ENCODE results near the gene CSHL1. TPM values are rescaled to one million over a fixed set of nuclear protein-coding genes. Genes with fewer than 3 reads are reported as not detected.
"Not testable (repeated sequence)": the region's sequence is repeated elsewhere in the genome, so short reads cannot be mapped to it uniquely, and the experiment has no call there.

CSHL1 gene
- total RNA-seq, 1 donor from 2014 or later = not detected

GRCh38 chr17:63918305-63918704, 7.2 kb upstream of the CSHL1 start:
- no peak for DNase-seq

DNA sequence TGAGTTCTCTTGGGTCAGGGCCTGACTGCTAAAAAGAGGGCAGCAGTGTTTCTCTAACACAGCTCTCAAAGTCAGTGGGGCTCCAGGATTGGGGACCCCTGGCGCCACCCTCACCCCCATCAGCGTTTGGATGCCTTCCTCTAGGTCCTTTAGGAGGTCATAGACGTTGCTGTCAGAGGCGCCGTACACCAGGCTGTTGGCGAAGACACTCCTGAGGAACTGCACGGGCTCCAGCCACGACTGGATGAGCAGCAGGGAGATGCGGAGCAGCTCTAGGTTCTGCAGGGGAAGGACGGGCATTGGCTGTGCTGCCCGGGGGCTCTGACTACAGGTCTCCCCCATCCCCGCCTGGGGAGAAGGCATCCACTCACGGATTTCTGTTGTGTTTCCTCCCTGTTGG, 6.6 kb upstream of the CSHL1 start:
- no peak for DNase-seq

DNA sequence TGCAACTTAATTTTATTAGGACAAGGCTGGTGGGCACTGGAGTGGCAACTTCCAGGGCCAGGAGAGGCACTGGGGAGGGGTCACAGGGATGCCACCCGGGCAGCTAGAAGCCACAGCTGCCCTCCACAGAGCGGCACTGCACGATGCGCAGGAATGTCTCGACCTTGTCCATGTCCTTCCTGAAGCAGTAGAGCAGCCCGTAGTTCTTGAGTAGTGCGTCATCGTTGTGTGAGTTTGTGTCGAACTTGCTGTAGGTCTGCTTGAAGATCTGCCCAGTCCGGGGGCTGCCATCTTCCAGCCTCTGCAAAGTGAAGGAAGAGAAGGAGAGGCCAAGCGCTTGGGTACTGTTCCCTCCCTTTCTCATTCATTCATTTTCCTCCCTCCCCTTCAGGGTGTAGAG, 6.1 kb upstream of the CSHL1 start:
- DNase-seq = not testable (repeated sequence)

GRCh38 chr17:63916566-63917185, 5.6 kb upstream of the CSHL1 start:
- DNase-seq = no peak

- DNase-seq = not testable (repeated sequence)
These were observed 4.7 kb upstream of the CSHL1 start for GRCh38 chr17:63915753-63916152.

DNA sequence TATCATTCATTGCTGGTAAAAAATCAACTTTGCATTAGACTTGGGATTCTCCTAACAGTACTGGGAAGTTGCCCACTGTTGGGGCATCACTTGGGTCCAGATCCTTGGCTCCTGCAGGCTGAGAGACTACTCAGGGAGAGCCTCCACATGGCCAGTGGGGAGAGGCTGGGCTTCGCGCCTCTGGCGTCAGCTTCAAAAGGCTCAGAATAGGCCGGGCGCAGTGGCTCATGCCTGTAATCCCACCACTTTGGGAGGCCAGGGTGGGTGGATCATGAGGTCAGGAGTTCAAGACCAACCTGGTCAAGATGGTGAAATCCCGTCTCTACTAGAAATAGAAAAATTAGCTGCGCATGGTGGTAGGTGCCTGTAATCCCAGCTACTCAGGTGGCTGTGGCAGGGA, 3.4 kb upstream of the CSHL1 start:
- DNase-seq = no peak

GRCh38 chr17:63911657-63912100, 621 bp upstream of the CSHL1 start:
- DNase-seq = peak; percentile 58

DNA sequence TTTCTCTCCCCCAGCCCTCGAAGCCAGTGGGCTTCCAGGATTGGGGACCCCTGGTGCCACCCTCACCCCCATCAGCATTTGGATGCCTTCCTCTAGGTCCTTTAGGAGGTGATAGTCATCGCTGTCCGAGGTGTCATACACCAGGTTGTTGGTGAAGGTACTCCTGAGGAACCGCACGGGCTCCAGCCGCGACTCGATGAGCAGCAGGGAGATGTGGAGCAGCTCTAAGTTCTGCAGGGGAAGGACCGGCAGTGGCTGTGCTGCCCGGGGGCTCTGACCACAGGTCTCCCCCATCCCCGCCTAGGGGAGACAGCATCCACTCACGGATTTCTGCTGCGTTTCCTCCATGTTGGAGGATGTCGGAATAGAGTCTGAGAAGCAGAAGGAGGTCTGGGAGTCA, 962 bp downstream of the CSHL1 start:
- no peak for DNase-seq

GRCh38 chr17:63909586-63909985, 1.5 kb downstream of the CSHL1 start:
- DNase-seq = not testable (repeated sequence)

- DNase-seq = not testable (repeated sequence)
These were observed 3.8 kb downstream of the CSHL1 start for GRCh38 chr17:63907161-63907778.

DNA sequence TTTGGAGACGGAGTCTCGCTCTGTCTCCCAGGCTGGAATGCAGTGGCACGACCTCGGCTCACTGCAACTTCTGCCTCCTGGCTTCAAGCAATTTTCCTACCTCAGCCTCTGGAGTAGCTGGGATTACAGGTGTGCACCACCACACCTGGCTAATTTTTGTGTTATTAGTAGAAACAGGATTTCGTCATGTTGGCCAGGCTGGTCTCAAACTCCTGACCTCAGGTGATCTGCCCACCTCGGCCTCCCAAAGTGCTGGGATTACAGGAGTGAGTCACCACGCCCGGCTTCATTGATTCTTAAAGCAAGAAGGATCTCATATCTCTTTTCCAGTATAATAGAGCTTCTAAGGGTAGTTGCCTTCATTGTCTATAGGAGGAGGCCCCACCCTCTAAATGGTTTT, 6.3 kb downstream of the CSHL1 start:
- not testable (repeated sequence) for DNase-seq

- not testable (repeated sequence) for DNase-seq
These were observed 7.3 kb downstream of the CSHL1 start for GRCh38 chr17:63903787-63904201.

DNA sequence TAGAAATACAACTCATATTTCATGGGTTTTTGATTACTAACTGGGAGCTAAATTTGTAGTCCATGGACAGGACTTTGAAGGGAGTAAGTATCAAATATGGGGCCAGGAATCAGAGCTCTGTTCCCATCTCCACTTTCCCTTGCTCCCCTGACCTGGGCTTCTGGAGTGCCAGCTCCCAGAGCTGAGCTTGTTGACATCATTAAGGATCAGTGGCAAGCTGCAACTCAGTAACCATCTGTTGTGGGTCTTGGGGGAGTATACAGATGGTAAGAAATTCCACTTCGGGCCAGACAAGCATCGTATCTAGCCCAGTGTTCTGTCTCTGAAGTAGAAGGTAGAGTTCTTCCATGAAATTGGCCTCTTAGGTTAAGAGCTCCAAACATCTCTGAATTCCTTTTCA, 9.1 kb downstream of the CSHL1 start:
- peak; percentile 10 for DNase-seq

DNA sequence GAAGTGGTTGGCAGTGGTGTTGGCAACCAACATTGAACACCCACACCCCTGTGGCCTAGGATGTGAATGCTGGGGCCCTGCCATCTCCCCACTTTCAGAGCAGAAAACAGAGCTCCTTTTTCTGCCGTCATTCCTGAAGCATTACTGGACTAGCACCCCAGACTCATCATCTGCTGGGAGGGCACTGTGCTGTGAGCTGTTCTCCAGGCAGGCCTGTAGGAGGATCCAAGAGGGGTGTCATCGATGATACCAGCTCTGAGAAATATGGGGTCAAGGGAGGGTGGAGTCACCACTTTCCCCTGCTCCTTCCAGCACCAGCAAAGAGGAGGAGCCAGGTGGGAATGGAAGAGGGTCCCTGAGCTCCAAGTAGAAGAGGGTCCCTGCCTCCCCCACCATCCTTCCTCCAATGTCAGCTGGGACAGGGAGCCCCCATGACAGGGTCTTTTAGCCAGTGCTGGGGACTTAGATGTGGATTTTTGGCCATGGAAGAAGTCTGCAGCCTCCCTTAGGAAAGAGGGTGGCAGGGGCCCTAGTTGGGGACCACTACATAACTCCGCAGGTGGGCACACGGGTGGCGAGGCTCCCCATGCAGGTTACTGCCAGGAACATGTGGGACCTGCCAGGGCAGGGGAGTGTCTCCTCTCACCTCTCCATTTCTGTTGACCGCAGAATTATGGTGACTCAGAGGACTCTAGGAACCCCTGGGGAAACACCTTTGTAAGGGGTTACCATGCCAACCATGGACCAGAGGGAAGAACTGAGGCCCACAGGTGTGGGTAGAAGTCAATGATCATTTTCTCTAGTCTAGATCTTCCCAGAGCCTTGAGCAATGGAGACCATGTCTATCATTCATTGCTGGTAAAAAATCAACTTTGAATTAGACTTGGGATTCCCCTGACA, 11.9 kb downstream of the CSHL1 start:
- DNase-seq = not testable (repeated sequence)

GRCh38 chr17:63896524-63897354, 14.3 kb downstream of the CSHL1 start, which contains the start of gene CSH1:
Gene CSH1, minus strand, starts transcription at chr17:63896574. Its CDS starts 63 bp downstream, at chr17:63896511.
- DNase-seq = not testable (repeated sequence)

GRCh38 chr17:63894821-63895220, 16.2 kb downstream of the CSHL1 start:
- not testable (repeated sequence) for DNase-seq

DNA sequence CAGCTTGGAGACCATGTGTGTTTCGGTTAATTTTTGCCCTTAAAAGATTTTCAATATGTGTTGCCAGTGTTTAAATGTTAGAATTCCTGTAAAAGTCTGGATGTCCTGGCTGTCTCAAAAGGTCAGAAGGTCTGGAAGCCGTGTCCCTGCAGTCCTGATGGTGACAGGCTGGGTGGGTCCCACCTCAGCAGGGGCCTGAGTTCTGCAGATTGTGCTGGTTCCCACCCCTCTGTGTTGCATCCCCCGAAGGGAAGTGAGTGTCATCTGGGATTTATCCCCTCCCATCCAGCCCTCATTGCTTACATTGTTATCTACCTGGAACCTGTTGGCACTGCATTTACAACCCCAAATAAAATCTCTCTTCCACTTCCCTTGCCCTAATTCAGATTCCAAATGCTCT, 17.0 kb downstream of the CSHL1 start:
- not testable (repeated sequence) for DNase-seq

DNA sequence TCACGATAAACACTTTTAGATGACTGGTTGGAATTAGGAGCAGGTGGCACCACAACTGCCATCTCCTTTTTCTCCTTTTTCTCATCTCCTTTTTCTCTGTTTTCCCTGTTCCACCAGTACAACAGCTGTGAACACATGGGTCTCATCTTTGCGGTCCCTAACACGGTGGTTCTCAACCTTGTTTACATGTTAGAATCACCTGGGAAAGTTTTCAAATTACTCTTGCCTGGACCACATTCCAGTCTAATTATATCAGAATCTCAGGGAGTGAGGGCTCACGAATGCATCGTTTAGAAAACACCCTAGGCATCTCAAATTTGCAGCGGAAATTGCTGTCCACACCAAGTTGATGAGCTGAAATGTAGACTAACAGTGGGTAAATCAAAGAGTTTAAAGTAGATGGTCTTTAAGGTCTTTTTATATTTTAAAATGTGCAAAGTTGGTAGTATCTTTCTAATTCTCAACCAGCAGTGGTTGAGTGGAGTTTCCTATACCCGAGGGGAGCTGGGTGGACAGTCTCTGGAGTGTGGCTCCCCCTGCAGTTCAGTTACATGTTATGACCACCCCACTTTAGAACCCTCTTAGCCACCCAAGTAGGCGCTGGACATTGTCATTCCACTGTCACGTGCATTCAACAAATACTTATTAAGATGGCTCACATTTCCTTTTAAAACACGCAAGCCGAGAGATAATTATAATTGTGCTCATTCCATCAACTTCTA, 18.6 kb downstream of the CSHL1 start:
- not testable (repeated sequence) for DNase-seq

DNA sequence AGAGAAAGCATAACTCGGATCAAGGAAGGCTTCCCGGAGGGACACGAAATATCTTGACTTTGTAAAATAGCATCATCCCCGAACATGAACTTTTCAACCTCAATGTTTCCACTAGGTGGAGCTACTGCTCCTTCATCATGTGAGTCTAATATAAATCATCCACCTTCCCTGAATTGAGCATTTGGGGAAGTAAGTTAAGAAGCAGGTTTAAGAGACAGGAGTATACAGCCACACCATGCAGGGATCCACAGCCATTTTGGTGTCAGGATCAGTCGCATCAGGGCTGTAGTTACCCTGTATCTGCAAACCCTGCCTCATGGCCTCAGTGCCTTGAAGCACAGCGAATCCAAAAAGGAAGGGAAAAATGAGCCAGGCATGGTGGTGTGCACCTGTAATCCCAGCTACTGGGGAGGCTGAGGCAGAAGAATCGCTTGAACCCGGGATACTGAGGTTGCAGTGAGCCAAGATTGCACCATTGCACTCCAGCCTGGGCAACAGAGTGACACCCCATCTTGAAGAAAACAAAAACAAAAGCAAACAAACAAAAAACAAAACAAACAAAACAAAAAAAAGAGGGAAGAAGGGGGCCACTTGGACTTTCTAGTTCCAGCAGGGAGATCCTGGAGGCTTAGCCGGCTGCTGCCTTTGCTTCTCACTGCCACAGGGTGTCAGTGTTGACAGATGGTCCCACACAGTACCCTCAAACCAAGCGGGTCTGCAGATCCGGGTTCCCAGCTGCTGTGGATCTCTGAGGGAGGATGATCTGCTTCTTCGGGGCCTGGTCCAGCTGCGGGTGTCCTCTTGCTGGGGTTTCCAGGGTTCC, 21.8 kb downstream of the CSHL1 start:
- peak; percentile 57 for DNase-seq

GRCh38 chr17:63885119-63885518, 25.9 kb downstream of the CSHL1 start:
- DNase-seq = not testable (repeated sequence)

Data from tongue (tissue), 2 donors.